ENCODE results near the gene HPCAL4.

GRCh38 chr1:39678889-39679288 lies 12.3 kb downstream of the HPCAL4 start:
- TF ChIP-seq POLR2A (IDR thresholded peaks at IDR 0.05) = no peak
- TF ChIP-seq EP300 (IDR thresholded peaks at IDR 0.05) = no peak
- no peak for TF ChIP-seq POLR2AphosphoS5 (IDR thresholded peaks at IDR 0.05)
